Calu3 (cell line): ENCODE data around the gene MISP3. TPM values are rescaled to one million over a fixed set of nuclear protein-coding genes. Genes with fewer than 3 reads are reported as not detected.

ENCODE experiments used
- BruUV-seq: library from RNA; stranded (reverse); fragments of 400-500 nt; replicated peaks from 2 replicates; lab custom pipeline; 2021; lab: Mats Ljungman, UMichigan
- CTCF ChIA-PET: fragments of 300-600 bp; sonication (Branson Sonifier 250); formaldehyde crosslinking; loops from one replicate; lab custom pipeline; 2022; ENCODE audit warnings: antibody characterized with exemption; lab: Charles Lee
- DNase-seq: peaks from one replicate; pipeline ENCODE4 v3.0.0; 2022
- H3K27ac Mint-ChIP-seq: one replicate; pipeline ENCODE4 v1.8.0; 2022; ENCODE audit warnings: mixed read lengths; ENCODE audit not compliant: unreplicated experiment
- H3K27me3 Mint-ChIP-seq: one replicate; pipeline ENCODE4 v1.8.0; 2022; ENCODE audit warnings: mixed read lengths; ENCODE audit not compliant: unreplicated experiment
- H3K36me3 Mint-ChIP-seq: one replicate; pipeline ENCODE4 v1.8.0; 2022; ENCODE audit warnings: mild to moderate bottlenecking, moderate library complexity, mixed read lengths; ENCODE audit not compliant: insufficient read depth, unreplicated experiment
- H3K4me1 Mint-ChIP-seq: one replicate; pipeline ENCODE4 v1.8.0; 2022; ENCODE audit warnings: mild to moderate bottlenecking, low read depth, mixed read lengths; ENCODE audit not compliant: unreplicated experiment
- H3K4me3 Mint-ChIP-seq: one replicate; pipeline ENCODE4 v1.8.0; 2022; ENCODE audit warnings: mild to moderate bottlenecking, low read depth, moderate library complexity, mixed read lengths; ENCODE audit not compliant: unreplicated experiment
- H3K9me3 Mint-ChIP-seq: one replicate; pipeline ENCODE4 v1.8.0; 2022; ENCODE audit warnings: low read depth, mixed read lengths; ENCODE audit not compliant: unreplicated experiment
- CTCF ChIP-seq: fragments of 200-600 bp; IDR thresholded peaks from one replicate; pipeline ENCODE4 v1.8.0; 2022; ENCODE audit warnings: antibody characterized with exemption; ENCODE audit not compliant: unreplicated experiment
- intact Hi-C: fragments of 100-400 bp; cut with micrococcal nuclease; formaldehyde crosslinking; loops from one replicate; pipeline ENCODE4 v1.10.0; 2022; ENCODE audit not compliant: unreplicated experiment
- total RNA-seq: library from RNA; stranded (reverse); gene quantifications from 2 replicates; pipeline ENCODE4 v1.2.3, GENCODE V29; 2022

MISP3 gene
- total RNA-seq, 1 experiment from 2014 or later = 4.2 TPM

DNA sequence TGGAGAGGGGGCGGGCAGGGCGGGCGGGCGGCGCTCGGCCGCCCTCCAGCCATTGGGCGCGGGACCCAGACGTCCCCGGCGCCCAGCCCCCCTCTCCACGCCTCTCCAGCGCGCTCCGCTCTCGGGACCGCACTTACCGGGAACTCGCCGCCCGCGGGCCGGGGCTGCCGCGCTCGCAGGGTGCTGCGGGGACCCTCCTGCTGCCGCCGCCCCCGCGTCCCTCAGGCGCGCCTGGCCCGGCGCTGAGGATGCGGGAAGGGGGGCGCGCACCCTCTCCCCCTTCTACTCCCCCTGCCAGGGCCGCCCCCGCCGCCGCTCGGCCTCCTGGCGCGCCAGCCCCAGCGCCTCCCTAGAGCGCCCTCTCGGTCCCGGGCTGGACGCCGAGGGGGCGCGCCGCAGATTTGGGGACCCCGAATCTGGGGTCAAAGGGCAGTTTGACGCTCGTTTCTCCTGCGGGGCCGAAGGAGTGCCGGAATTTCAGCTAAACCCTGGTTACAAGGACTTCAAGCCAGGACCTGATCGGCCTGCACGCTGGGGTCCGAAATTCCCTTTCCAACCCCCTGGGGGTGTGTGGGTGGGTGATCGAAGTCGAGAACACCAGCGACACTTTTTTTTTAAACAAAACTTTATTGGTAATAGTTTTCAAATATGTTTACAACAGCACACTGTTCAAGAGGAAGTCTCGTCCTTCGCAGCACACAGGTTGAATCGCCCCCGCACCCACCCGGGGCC is 18.7 kb downstream of the MISP3 start:
- peaks cover 34% of the 10 kb centered on the region for H3K36me3 Mint-ChIP-seq
- peaks cover 8% of the 10 kb centered on the region for H3K4me1 Mint-ChIP-seq
- no TSS peak for BruUV-seq
- DNase-seq = peak; percentile 80
- CTCF ChIA-PET = no interaction called here
- peak overlapping the region; percentile 67 for H3K27ac Mint-ChIP-seq
- no peak for TF ChIP-seq CTCF
- H3K4me3 Mint-ChIP-seq = peak overlapping the region; percentile 61
- intact Hi-C loops = no loop called here
- H3K27me3 Mint-ChIP-seq = no peaks in the 10 kb centered on the region
- H3K9me3 Mint-ChIP-seq = no peaks in the 10 kb centered on the region

GRCh38 chr19:14091813-14092462 is 19.4 kb downstream of the MISP3 start:
- Mint-ChIP-seq H3K4me1 (peaks cover 8% of the 10 kb centered on the region), H3K27ac (peak overlapping the region; percentile 67), H3K9me3 (no peaks in the 10 kb centered on the region), H3K27me3 (no peaks in the 10 kb centered on the region), H3K4me3 (peak overlapping the region; percentile 61), H3K36me3 (peaks cover 39% of the 10 kb centered on the region)
- no peak for TF ChIP-seq CTCF
- BruUV-seq = TSS peak; percentile 64
- DNase-seq = no peak
- CTCF ChIA-PET = interaction anchor here (0.6 kb wide), 1 partner anchor 219 kb away, joined by 3 read pairs; no protein-coding TSS in a partner anchor
- intact Hi-C loops = no loop called here

GRCh38 chr19:14093117-14093823 is 20.7 kb downstream of the MISP3 start:
- Mint-ChIP-seq H3K36me3 (peaks cover 30% of the 10 kb centered on the region), H3K9me3 (no peaks in the 10 kb centered on the region), H3K27me3 (no peaks in the 10 kb centered on the region), H3K4me1 (peaks cover 8% of the 10 kb centered on the region), H3K4me3 (no peak overlapping the region), H3K27ac (no peak overlapping the region)
- TF ChIP-seq CTCF = no peak
- CTCF ChIA-PET = no interaction called here
- intact Hi-C loops = no loop called here
- no peak for DNase-seq
- BruUV-seq = no TSS peak

- no peak for TF ChIP-seq CTCF
- CTCF ChIA-PET = no interaction called here
- H3K4me1 Mint-ChIP-seq = no peaks in the 10 kb centered on the region
- H3K27ac Mint-ChIP-seq = no peak overlapping the region
- peaks cover 23% of the 10 kb centered on the region for H3K36me3 Mint-ChIP-seq
- H3K27me3 Mint-ChIP-seq = no peaks in the 10 kb centered on the region
- no peak overlapping the region for H3K4me3 Mint-ChIP-seq
- no peak for DNase-seq
- BruUV-seq = no TSS peak
- intact Hi-C loops = no loop called here
- no peaks in the 10 kb centered on the region for H3K9me3 Mint-ChIP-seq
These were observed 22.3 kb downstream of the MISP3 start for GRCh38 chr19:14094854-14095253.
